ENCODE results near the gene CEP250.

Gene CEP250

GRCh38 chr20:35434085-35435005 is 21.1 kb upstream of the CEP250 start:
- no peak overlapping the region for H3K27ac ChIP-seq (ENCODE audit: low read length)
- DNase-seq, result no peak
- no peaks in the 10 kb centered on the region for H3K27me3 ChIP-seq (ENCODE audit: insufficient read depth, low read length, poor library complexity)
- no peaks in the 10 kb centered on the region for H3K79me2 ChIP-seq (ENCODE audit: insufficient read depth, low read length)
- H3K4me3 ChIP-seq (ENCODE audit: low read depth in 1 of 2, low read length in 2 of 2), result no peak overlapping the region
- no peaks in the 10 kb centered on the region for H3K9me3 ChIP-seq (ENCODE audit: insufficient read depth, low read length, severe bottlenecking)
- no peak overlapping the region for H3K9ac ChIP-seq (ENCODE audit: low read depth, low read length)
- no peak for ATAC-seq (ENCODE audit: insufficient read depth, low read depth)
- H3K4me2 ChIP-seq (ENCODE audit: insufficient read depth, low read length), result no peak overlapping the region
- no peaks in the 10 kb centered on the region for H4K20me1 ChIP-seq (ENCODE audit: insufficient read depth, low read length)
- TF ChIP-seq EZH2 (IDR thresholded peaks at IDR 0.05; ENCODE audit: borderline replicate concordance, low read depth, low read length, severe bottlenecking) (no peak), CTCF (IDR thresholded peaks at IDR 0.05; ENCODE audit: borderline replicate concordance, extremely low read depth, low read length, poor library complexity, severe bottlenecking) (no peak)
- no peaks in the 10 kb centered on the region for H3K36me3 ChIP-seq (ENCODE audit: insufficient read depth, low read length)
- no peak overlapping the region for H2AFZ ChIP-seq (ENCODE audit: low read depth, low read length)
- peaks cover 3% of the 10 kb centered on the region; the same call in 1 of the 2 replicates for H3K4me1 ChIP-seq (ENCODE audit: insufficient read depth, low read length)

- no peaks in the 10 kb centered on the region for H3K27me3 ChIP-seq (ENCODE audit: insufficient read depth, low read length, poor library complexity)
- DNase-seq (no peak), ATAC-seq (ENCODE audit: insufficient read depth, low read depth) (no peak)
- no peak overlapping the region for H3K27ac ChIP-seq (ENCODE audit: low read length)
- TF ChIP-seq CTCF (IDR thresholded peaks at IDR 0.05; ENCODE audit: borderline replicate concordance, extremely low read depth, low read length, poor library complexity, severe bottlenecking), result no peak
- no peak for TF ChIP-seq EZH2 (IDR thresholded peaks at IDR 0.05; ENCODE audit: borderline replicate concordance, low read depth, low read length, severe bottlenecking)
- H2AFZ ChIP-seq (ENCODE audit: low read depth, low read length), result no peak overlapping the region
- no peaks in the 10 kb centered on the region for H3K9me3 ChIP-seq (ENCODE audit: insufficient read depth, low read length, severe bottlenecking)
- no peaks in the 10 kb centered on the region for H4K20me1 ChIP-seq (ENCODE audit: insufficient read depth, low read length)
- no peak overlapping the region for H3K4me3 ChIP-seq (ENCODE audit: low read depth in 1 of 2, low read length in 2 of 2)
- H3K4me2 ChIP-seq (ENCODE audit: insufficient read depth, low read length), result no peak overlapping the region
- H3K9ac ChIP-seq (ENCODE audit: low read depth, low read length), result no peak overlapping the region
- H3K4me1 ChIP-seq (ENCODE audit: insufficient read depth, low read length), result peaks cover 3% of the 10 kb centered on the region; the same call in 1 of the 2 replicates
- no peaks in the 10 kb centered on the region for H3K36me3 ChIP-seq (ENCODE audit: insufficient read depth, low read length)
- no peaks in the 10 kb centered on the region for H3K79me2 ChIP-seq (ENCODE audit: insufficient read depth, low read length)
These were observed 19.2 kb upstream of the CEP250 start for GRCh38 chr20:35436177-35436573.

GRCh38 chr20:35437599-35437998 is 17.8 kb upstream of the CEP250 start:
- Histone ChIP-seq H3K9me3 (ENCODE audit: insufficient read depth, low read length, severe bottlenecking) (no peaks in the 10 kb centered on the region), H3K4me2 (ENCODE audit: insufficient read depth, low read length) (no peak overlapping the region), H3K79me2 (ENCODE audit: insufficient read depth, low read length) (no peaks in the 10 kb centered on the region), H3K9ac (ENCODE audit: low read depth, low read length) (no peak overlapping the region), H3K36me3 (ENCODE audit: insufficient read depth, low read length) (no peaks in the 10 kb centered on the region), H3K27me3 (ENCODE audit: insufficient read depth, low read length, poor library complexity) (no peaks in the 10 kb centered on the region), H3K27ac (ENCODE audit: low read length) (no peak overlapping the region), H2AFZ (ENCODE audit: low read depth, low read length) (no peak overlapping the region), H3K4me3 (ENCODE audit: low read depth in 1 of 2, low read length in 2 of 2) (no peak overlapping the region), H3K4me1 (ENCODE audit: insufficient read depth, low read length) (peaks cover 3% of the 10 kb centered on the region; the same call in 1 of the 2 replicates), H4K20me1 (ENCODE audit: insufficient read depth, low read length) (no peaks in the 10 kb centered on the region)
- no peak for TF ChIP-seq CTCF (IDR thresholded peaks at IDR 0.05; ENCODE audit: borderline replicate concordance, extremely low read depth, low read length, poor library complexity, severe bottlenecking)
- no peak for TF ChIP-seq EZH2 (IDR thresholded peaks at IDR 0.05; ENCODE audit: borderline replicate concordance, low read depth, low read length, severe bottlenecking)
- DNase-seq (no peak), ATAC-seq (ENCODE audit: insufficient read depth, low read depth) (no peak)

Measured in DND-41 (cell line).